Measurements from ENCODE around the gene PRKCZ. TPM values are rescaled to one million over a fixed set of nuclear protein-coding genes. Genes with fewer than 3 reads are reported as not detected.

The PRKCZ gene
- total and polyA plus RNA-seq, 2 experiments from 2014 or later: 26.2 to 36.9 TPM

DNA sequence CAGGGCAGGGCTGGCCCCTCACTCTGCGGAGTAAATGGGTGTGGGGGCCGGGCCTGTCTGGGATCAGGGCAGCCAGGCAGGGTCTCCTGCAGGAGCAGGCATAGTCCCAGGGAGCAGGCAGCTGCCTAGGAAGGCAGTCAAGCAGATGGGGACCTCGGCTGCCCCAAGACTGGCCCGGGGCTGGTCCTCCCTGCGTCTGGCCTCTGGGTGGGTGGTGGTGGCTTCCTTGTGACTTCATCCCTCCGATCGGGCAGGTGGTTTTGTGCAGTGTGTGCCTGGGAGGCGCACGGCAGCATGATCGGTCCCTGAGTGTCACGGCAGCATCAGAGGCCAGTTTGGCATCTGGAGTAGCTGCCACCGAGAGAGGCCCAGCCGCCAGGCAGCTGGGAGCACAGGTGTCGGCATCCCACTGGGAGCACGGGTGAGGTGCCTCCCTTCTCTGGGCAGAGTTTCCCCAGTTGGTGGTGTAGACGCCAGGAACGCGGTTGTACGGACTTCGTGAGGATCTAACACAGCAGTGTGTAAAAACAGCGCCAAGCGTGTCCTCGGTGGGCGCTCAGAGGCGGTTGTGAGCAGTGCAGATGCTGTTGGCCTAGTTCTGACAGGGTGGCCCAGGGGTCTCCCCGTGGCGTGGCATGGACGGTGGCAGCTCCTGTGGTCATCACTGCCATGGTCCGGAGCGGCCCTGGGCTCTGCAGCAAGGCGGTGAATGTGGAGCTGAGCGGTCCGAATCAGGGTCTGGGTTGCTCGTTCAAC lies 45.9 kb downstream of the PRKCZ start:
- H3K4me1 Mint-ChIP-seq: peaks cover 7% of the 10 kb centered on the region
- H3K9me2 ChIP-seq (ENCODE audit: insufficient read depth): no peaks in the 10 kb centered on the region
- H4K20me1 ChIP-seq (replicated peaks; ENCODE audit: insufficient read depth): no peaks in the 10 kb centered on the region
- H3K36me3 ChIP-seq (ENCODE audit: insufficient read depth): no peaks in the 10 kb centered on the region
- H3K27ac ChIP-seq (ENCODE audit: low read depth): no peak overlapping the region
- peaks cover 27% of the 10 kb centered on the region for H3K36me3 Mint-ChIP-seq (ENCODE audit: low read depth)
- DNase-seq (ENCODE audit: low spot score): no peak
- H3K4me2 ChIP-seq: no peak overlapping the region
- H3K9me3 Mint-ChIP-seq: peaks cover 12% of the 10 kb centered on the region
- H3K79me2 ChIP-seq (replicated peaks; ENCODE audit: insufficient read depth): peaks cover 7% of the 10 kb centered on the region; the same call in 1 of the 2 replicates
- no peak overlapping the region for H2AFZ ChIP-seq
- H3F3A ChIP-seq (replicated peaks; ENCODE audit: low read depth): no peaks in the 10 kb centered on the region
- TF ChIP-seq ZNF331 (CRISPR knock-in tag; IDR thresholded peaks at IDR 0.05; ENCODE audit: low read depth) (no peak), JUNB (IDR thresholded peaks at IDR 0.05; ENCODE audit: unreplicated experiment) (no peak), NANOG (IDR thresholded peaks at IDR 0.05; ENCODE audit: borderline replicate concordance) (no peak)
- TF ChIP-seq, protein P1, sequence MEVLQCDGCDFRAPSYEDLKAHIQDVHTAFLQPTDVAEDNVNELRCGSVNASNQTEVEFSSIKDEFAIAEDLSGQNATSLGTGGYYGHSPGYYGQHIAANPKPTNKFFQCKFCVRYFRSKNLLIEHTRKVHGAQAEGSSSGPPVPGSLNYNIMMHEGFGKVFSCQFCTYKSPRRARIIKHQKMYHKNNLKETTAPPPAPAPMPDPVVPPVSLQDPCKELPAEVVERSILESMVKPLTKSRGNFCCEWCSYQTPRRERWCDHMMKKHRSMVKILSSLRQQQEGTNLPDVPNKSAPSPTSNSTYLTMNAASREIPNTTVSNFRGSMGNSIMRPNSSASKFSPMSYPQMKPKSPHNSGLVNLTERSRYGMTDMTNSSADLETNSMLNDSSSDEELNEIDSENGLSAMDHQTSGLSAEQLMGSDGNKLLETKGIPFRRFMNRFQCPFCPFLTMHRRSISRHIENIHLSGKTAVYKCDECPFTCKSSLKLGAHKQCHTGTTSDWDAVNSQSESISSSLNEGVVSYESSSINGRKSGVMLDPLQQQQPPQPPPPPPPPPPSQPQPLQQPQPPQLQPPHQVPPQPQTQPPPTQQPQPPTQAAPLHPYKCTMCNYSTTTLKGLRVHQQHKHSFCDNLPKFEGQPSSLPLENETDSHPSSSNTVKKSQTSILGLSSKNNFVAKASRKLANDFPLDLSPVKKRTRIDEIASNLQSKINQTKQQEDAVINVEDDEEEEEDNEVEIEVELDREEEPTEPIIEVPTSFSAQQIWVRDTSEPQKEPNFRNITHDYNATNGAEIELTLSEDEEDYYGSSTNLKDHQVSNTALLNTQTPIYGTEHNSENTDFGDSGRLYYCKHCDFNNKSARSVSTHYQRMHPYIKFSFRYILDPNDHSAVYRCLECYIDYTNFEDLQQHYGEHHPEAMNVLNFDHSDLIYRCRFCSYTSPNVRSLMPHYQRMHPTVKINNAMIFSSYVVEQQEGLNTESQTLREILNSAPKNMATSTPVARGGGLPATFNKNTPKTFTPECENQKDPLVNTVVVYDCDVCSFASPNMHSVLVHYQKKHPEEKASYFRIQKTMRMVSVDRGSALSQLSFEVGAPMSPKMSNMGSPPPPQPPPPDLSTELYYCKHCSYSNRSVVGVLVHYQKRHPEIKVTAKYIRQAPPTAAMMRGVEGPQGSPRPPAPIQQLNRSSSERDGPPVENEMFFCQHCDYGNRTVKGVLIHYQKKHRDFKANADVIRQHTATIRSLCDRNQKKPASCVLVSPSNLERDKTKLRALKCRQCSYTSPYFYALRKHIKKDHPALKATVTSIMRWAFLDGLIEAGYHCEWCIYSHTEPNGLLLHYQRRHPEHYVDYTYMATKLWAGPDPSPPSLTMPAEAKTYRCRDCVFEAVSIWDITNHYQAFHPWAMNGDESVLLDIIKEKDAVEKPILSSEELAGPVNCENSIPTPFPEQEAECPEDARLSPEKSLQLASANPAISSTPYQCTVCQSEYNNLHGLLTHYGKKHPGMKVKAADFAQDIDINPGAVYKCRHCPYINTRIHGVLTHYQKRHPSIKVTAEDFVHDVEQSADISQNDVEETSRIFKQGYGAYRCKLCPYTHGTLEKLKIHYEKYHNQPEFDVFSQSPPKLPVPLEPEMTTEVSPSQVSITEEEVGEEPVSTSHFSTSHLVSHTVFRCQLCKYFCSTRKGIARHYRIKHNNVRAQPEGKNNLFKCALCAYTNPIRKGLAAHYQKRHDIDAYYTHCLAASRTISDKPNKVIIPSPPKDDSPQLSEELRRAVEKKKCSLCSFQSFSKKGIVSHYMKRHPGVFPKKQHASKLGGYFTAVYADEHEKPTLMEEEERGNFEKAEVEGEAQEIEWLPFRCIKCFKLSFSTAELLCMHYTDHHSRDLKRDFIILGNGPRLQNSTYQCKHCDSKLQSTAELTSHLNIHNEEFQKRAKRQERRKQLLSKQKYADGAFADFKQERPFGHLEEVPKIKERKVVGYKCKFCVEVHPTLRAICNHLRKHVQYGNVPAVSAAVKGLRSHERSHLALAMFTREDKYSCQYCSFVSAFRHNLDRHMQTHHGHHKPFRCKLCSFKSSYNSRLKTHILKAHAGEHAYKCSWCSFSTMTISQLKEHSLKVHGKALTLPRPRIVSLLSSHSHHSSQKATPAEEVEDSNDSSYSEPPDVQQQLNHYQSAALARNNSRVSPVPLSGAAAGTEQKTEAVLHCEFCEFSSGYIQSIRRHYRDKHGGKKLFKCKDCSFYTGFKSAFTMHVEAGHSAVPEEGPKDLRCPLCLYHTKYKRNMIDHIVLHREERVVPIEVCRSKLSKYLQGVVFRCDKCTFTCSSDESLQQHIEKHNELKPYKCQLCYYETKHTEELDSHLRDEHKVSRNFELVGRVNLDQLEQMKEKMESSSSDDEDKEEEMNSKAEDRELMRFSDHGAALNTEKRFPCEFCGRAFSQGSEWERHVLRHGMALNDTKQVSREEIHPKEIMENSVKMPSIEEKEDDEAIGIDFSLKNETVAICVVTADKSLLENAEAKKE (CRISPR knock-in tag; IDR thresholded peaks at IDR 0.05): no peak
- H3K4me1 ChIP-seq (ENCODE audit: insufficient read depth): peaks cover 4% of the 10 kb centered on the region; the same call in 1 of the 2 replicates
- H3K27ac Mint-ChIP-seq: no peak overlapping the region
- no peaks in the 10 kb centered on the region for H3K27me3 ChIP-seq (ENCODE audit: insufficient read depth)
- H3K27me3 Mint-ChIP-seq (ENCODE audit: insufficient read depth, low read depth, poor library complexity): peaks cover 6% of the 10 kb centered on the region
- no peak for ATAC-seq
- H3K4me3 Mint-ChIP-seq: no peak overlapping the region
- no peak overlapping the region for H3K4me3 ChIP-seq
